HG02840 (cell line): ENCODE results near the gene FAM131A.

Experiments
- ATAC-seq: cut with Tn5 transposase; IDR thresholded peaks from one replicate; pipeline ENCODE4 v1.9.1; 2021; ENCODE audit warnings: mild to moderate bottlenecking, moderate library complexity, moderate number of reproducible peaks; ENCODE audit not compliant: unreplicated experiment, low FRiP score

Gene FAM131A, protein sequence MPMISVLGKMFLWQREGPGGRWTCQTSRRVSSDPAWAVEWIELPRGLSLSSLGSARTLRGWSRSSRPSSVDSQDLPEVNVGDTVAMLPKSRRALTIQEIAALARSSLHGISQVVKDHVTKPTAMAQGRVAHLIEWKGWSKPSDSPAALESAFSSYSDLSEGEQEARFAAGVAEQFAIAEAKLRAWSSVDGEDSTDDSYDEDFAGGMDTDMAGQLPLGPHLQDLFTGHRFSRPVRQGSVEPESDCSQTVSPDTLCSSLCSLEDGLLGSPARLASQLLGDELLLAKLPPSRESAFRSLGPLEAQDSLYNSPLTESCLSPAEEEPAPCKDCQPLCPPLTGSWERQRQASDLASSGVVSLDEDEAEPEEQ

GRCh38 chr3:184337399-184337714 is at the start of gene FAM131A:
Gene FAM131A, plus strand, starts transcription at chr3:184337600. Its CDS starts 31 bp downstream, at chr3:184337631.
- ATAC-seq, result no peak

GRCh38 chr3:184289426-184289938 is 47.9 kb upstream of the FAM131A start:
- no peak for ATAC-seq

DNA sequence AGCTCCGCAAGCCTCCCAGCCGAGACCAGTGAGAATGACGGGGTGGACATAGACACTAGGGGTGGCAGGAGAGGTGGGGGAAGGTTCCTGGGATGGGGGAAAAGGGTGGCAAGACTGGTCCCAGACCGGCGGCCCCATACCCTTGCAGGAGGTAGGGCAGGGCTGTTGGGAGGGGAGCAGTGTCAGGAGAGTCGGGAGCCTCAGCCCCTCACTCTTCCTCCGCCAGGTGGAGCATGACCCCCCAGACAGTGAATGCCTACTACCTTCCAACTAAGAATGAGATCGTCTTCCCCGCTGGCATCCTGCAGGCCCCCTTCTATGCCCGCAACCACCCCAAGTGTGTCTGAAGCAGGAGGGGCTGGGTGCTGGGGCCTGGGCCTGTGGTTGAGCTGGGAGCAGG is 47.1 kb upstream of the FAM131A start:
- no peak for ATAC-seq

DNA sequence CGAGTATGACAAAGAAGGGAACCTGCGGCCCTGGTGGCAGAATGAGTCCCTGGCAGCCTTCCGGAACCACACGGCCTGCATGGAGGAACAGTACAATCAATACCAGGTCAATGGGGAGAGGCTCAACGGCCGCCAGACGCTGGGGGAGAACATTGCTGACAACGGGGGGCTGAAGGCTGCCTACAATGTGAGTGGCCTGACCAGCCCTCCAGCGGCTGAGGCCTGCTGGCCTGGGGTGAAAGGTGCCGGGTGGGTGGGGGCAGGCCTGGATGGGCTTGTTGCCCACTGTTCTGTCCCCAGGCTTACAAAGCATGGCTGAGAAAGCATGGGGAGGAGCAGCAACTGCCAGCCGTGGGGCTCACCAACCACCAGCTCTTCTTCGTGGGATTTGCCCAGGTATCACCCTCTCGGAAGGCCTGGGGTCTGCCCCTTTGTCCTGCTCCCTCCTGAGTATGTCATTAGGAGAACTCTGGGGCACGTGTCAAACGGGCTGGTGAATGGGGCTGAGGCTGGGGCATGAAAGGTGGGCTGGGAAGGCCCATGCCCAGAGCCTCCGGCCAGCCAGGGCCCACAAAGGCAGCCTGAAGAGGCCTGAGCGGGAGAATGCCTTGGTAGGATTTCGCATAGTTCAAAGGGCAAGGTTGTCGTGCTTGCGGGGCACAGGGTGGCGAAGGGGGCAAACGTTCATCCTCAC is 46.2 kb upstream of the FAM131A start:
- ATAC-seq, result no peak

DNA sequence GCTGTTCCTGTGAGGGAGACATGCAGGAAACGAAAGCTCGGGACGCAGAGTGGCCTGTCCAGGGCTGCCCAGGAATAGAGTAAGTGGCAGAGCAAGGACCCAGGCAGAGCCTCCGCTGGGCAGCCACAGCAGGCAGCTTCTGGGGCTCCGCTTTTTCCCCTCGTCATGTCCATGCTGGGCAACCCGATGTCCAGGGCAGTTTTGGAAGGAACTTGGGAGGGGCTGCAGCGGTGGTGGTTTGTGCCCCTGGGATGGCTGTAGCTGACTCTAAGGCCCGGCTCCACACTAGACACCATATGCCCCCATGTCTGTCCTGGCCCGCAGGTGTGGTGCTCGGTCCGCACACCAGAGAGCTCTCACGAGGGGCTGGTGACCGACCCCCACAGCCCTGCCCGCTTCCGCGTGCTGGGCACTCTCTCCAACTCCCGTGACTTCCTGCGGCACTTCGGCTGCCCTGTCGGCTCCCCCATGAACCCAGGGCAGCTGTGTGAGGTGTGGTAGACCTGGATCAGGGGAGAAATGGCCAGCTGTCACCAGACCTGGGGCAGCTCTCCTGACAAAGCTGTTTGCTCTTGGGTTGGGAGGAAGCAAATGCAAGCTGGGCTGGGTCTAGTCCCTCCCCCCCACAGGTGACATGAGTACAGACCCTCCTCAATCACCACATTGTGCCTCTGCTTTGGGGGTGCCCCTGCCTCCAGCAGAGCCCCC is 45.5 kb upstream of the FAM131A start:
- no peak for ATAC-seq

GRCh38 chr3:184295771-184296170 is 41.6 kb upstream of the FAM131A start:
- no peak for ATAC-seq

GRCh38 chr3:184296616-184297015 is 40.8 kb upstream of the FAM131A start:
- ATAC-seq, result no peak

DNA sequence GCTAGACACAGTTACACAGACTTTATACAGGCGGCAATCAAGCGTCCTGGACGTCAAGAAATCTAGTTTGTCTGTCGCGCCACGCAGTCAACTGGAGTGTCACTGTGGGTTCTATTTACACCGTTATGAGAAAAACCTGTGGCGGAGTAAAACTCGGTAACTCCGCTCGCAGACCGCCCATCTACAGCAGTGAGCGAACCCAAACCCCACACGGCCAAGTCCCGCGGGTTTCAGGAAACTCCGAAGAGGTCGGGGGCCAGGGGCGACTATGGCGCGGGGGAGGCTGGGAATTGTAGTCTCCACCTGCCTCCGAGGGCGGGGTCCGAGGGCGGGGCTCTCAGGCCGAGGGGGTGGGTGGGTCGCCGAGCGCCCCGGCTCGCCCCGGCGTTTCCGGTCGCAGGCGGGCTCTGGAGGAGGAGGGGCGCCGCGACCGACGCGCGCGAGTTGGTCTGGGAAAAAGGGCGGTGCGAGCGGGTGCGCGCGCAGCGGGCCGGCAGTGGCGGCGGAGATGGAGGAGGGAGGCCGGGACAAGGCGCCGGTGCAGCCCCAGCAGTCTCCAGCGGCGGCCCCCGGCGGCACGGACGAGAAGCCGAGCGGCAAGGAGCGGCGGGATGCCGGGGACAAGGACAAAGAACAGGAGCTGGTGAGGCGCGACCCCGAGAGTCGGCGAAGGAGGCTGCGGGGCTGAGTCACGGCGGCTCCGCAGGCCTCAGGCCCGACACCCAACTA is 38.5 kb upstream of the FAM131A start, which contains the start of gene PSMD2:
Gene PSMD2 (plus strand): TSS at position 483 of the 729 bp plus-strand sequence. CDS start 26 bp downstream, at position 509.
- ATAC-seq, result peak; percentile 94

DNA sequence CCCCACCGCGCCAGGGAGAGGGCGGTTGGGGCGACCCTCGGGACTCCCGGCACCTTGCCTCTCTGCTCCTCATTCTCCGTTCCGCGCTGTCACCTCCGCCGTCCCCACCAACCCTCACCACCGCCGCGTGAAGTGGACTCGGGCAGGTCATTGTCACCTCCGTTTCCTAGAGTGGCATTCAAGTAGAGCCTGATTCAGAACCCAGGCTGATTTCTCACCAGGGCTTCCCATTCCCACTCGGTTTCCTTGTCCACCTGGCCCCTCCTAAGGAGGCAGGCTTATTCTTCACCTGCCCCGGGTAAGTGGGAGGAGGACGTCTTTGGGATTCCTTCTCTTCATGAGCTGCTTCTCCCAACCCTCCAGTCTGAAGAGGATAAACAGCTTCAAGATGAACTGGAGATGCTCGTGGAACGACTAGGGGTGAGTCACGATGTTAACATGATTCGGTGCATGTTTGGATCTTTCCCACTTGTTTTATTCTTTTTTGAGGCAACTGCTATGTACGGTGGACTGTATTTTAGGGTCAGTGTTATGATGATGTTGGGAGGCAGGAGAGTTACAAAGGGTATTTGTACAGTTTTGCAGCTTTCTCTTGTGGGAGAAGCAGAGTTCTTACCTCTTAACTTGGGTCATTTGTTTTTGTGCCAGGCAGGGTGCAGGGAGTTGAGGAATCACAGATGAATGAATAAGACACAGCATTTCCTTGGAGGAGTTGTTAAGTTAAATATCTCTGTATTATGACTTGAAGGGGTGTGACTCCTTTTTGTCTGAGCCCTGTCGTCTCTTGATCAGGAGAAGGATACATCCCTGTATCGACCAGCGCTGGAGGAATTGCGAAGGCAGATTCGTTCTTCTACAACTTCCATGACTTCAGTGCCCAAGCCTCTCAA is 37.7 kb upstream of the FAM131A start:
- no peak for ATAC-seq

- ATAC-seq, result no peak
Observed at GRCh38 chr3:184300378-184300720, 37.1 kb upstream of the FAM131A start.

DNA sequence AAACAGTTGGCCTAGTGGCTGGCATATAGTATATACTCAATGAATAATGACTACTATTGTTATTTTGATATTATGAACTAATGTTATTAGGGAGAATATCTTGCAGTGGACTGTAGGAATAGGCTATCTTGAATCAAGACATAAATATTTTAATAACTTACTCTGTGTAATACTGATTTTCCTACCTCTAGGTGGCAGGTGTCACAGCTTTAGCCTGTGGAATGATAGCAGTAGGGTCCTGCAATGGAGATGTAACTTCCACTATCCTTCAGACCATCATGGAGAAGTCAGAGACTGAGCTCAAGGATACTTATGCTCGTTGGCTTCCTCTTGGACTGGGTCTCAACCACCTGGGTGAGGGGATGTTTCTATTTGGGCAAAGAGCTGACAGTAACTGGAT is 31.8 kb upstream of the FAM131A start:
- ATAC-seq, result no peak

GRCh38 chr3:184306341-184306972 is 30.9 kb upstream of the FAM131A start:
- no peak for ATAC-seq

- ATAC-seq, result no peak
Observed at GRCh38 chr3:184307915-184308314, 29.5 kb upstream of the FAM131A start.

GRCh38 chr3:184308744-184309143 is 28.7 kb upstream of the FAM131A start:
- no peak for ATAC-seq

- no peak for ATAC-seq
Observed at GRCh38 chr3:184311633-184312032, 25.8 kb upstream of the FAM131A start.

DNA sequence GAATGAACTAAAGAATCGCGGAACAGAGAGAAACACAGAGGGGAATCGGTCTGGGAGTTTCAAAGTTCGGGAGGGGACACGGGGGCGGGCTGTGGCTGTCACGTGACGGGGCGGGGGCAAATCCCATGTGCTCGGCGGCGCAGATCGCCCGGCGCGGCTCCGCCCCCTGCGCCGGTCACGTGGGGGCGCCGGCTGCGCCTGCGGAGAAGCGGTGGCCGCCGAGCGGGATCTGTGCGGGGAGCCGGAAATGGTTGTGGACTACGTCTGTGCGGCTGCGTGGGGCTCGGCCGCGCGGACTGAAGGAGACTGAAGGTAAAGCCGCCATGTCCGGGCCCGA is 23.1 kb upstream of the FAM131A start, which contains the start of gene EIF4G1:
Gene EIF4G1 (plus strand): TSS at position 244 of the 337 bp plus-strand sequence. CDS start 1,191 bp downstream, outside the sequence.
- peak; percentile 89 for ATAC-seq

DNA sequence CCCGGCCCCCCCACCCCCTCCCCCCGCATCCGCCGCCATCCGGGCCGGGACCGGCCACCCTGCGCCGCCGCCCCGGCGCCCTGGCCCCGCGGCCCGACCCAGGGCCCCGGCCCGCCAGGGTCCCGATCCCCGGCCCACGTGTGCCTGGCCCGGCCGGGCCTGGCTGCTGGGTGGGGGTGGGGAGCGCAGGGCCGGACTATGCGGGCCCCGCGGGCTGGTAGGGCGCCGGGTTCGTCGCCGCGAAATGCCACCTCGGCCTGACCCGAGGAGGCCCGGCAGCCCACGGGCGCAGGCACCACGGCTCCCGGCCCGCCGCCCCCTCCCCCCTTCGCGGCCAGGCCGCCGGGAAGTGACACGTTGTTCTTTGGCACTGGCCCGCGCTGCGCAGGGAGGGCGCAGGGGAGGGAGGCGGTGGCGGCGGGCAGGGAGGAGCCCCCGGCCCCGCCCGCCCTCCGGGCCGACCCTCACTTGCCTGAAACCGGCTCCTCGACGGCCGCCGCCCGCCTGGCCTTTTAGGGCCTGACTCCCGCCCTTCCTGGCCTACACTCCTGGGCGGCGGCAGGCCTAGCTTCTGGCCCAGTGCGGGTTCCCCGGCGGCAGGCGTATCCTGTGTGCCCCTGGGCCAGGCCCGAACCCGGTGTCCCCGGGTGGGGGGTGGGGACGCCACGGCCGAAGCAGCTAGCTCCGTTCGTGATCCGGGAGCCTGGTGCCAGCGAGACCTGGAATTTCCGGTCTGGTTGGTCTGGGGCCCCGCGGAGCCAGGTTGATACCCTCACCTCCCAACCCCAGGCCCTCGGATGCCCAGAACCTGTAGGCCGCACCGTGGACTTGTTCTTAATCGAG is 22.5 kb upstream of the FAM131A start:
- ATAC-seq, result peak; percentile 30

- ATAC-seq, result no peak
Observed at GRCh38 chr3:184315543-184315867, 21.9 kb upstream of the FAM131A start.
